ENCODE data around the gene ZNF865. TPM values are rescaled to one million over a fixed set of nuclear protein-coding genes. Genes with fewer than 3 reads are reported as not detected.

Gene ZNF865
- total RNA-seq, 1 experiment from 2014 or later, result 1.7 TPM

DNA sequence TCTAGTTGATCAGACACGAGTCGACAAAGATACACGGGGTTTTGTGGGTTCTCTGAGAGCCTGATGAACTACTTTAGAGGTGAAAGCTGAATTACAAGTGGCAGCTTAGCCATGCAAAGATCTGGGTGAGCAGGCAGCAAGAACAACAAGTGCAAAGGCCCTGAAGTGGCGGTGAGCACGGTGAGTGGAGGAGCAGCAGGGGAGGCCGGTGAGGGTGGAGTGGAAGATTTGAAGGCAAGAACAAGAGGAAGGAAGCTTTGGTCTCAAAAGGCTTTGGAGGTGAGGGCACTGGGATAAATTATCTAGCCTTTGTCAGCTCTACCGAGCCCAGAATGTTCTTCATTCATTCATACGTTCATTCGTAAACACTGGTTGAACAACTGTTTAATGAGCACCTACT is 1.4 kb downstream of the ZNF865 start:
- peaks cover 4% of the 10 kb centered on the region; the same call in 1 of the 2 replicates for H3K4me1 ChIP-seq
- DNase-seq, result no peak
- no peak overlapping the region for H3K4me3 ChIP-seq
- no peak overlapping the region for H3K27ac ChIP-seq
- 0 out of 2 replicates have a peak, but pooled peaks cover 5% of the 10 kb centered on the region for H3K36me3 ChIP-seq
- H3K27me3 ChIP-seq, result no peaks in the 10 kb centered on the region
- H3K9me3 ChIP-seq (replicated peaks), result no peaks in the 10 kb centered on the region

DNA sequence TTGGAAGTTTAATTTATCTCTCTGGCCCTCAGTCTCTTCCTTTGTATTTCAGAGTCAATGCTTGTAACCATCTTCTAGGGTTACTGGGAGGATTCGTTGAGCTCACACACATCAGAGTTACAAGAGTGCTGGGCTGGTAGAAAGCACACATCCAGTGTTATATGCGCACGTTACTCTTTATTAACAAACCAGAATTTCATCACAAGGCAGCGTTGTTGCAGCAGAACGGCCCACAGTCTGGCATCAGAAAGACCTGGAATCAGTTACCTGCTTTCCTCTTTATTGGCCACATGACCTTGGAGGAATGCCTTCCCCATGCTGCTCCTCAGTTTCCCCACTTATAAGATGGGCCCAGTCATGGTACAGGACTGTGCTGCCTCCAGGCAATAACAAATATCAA is 3.9 kb downstream of the ZNF865 start:
- H3K4me1 ChIP-seq, result peaks cover 4% of the 10 kb centered on the region; the same call in 1 of the 2 replicates

DNA sequence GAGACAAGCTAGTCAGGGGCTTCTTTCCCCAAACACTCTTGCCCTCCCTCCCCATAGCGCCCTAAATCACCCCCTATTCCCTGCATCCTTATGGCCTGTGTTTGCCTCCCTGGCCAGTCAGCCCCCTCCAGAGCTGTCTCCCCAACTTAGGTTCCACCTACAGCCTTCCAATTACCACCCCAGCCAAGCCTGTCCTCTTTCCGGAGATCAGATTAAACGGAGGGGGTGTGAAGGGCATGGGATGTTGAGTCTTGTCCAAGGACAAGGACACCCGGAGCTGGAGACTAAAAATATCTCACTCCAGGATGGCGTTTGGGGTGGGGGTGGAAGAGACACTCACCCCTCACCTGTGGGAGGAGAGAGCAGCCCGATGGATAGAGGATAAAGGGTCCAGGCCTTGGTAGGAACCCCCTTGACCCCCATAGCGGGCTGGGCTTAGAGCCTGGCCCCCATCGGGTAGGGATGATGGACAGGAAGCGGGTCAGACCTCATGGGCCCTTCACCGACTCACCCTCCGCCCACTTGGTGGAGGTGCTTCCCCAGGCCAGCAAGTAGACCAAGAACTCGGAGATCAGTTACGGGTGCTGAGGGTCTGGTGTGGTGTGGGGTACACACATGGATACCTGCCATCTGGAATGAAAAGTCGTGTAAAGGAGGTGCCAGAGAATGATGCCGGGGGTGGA is 6.0 kb downstream of the ZNF865 start:
- H3K9me3 ChIP-seq (replicated peaks), result no peaks in the 10 kb centered on the region
- no peak overlapping the region for H3K27ac ChIP-seq
- no peaks in the 10 kb centered on the region; the same call in 1 of the 2 replicates for H3K4me1 ChIP-seq
- H3K27me3 ChIP-seq, result no peaks in the 10 kb centered on the region
- H3K36me3 ChIP-seq, result peaks cover 17% of the 10 kb centered on the region; the same call in 1 of the 2 replicates
- H3K4me3 ChIP-seq, result no peak overlapping the region
- no peak for DNase-seq

More for the DNA sequence above, 3.9 kb downstream of the ZNF865 start:
- Histone ChIP-seq H3K36me3 (0 out of 2 replicates have a peak, but pooled peaks cover 5% of the 10 kb centered on the region), H3K9me3 (replicated peaks) (no peaks in the 10 kb centered on the region), H3K4me3 (no peak overlapping the region), H3K27ac (no peak overlapping the region), H3K27me3 (no peaks in the 10 kb centered on the region)
- no peak for DNase-seq

DNA sequence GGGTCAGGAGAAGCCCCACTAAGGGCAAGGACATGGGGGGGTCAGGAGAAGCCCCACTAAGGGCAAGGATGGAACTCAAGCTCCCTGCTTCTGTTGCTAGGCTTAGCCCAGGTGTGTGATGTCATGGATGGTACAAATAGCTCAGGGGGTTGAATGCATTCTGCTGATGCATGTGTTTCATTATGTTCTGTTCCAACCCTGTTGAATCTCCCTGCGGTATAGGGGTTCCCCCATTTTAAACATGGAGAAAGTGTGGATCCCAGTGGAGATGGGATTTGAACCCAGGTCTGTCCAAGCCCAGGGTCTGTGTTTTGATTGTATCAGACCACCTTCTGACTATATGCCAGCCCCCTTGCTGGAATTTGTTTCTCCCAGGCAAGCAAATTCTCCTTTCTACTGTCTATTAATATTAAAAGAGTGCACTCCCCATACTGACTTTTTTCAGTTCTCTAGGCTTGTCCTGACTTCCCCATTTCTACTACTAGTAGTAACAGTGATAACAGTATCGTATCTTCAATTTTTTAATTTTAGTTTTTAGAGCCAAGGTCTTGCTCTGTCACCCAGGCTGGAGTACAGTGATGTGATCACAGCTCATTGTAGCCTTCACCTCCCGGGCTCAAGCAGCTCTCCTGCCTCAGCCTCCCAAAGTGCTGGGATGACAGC is 6.7 kb downstream of the ZNF865 start:
- Histone ChIP-seq H3K27me3 (no peaks in the 10 kb centered on the region), H3K36me3 (peaks cover 14% of the 10 kb centered on the region; the same call in 1 of the 2 replicates), H3K4me3 (no peak overlapping the region), H3K9me3 (replicated peaks) (no peaks in the 10 kb centered on the region), H3K4me1 (no peaks in the 10 kb centered on the region), H3K27ac (no peak overlapping the region)
- no peak for DNase-seq

DNA sequence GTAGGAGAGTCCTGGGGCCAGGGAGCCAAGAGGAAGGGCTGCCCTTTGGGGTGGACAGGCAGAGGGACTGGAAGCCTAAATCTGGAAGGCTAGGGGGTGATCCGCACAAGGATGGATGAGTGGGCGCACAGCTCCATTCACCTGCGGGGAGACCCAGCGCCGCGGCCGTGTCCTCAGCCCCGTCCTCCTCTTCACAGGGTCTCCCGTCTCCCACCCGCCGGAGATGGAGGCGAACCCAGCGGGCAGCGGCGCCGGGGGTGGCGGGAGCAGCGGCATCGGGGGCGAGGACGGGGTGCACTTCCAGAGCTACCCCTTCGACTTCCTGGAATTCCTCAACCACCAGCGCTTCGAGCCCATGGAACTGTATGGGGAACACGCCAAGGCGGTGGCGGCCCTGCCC is 7.9 kb downstream of the ZNF865 start:
- Histone ChIP-seq H3K36me3 (peaks cover 24% of the 10 kb centered on the region), H3K4me1 (no peaks in the 10 kb centered on the region; the same call in 1 of the 2 replicates), H3K4me3 (no peak overlapping the region), H3K9me3 (replicated peaks) (no peaks in the 10 kb centered on the region), H3K27ac (no peak overlapping the region), H3K27me3 (no peaks in the 10 kb centered on the region)
- DNase-seq, result no peak

DNA sequence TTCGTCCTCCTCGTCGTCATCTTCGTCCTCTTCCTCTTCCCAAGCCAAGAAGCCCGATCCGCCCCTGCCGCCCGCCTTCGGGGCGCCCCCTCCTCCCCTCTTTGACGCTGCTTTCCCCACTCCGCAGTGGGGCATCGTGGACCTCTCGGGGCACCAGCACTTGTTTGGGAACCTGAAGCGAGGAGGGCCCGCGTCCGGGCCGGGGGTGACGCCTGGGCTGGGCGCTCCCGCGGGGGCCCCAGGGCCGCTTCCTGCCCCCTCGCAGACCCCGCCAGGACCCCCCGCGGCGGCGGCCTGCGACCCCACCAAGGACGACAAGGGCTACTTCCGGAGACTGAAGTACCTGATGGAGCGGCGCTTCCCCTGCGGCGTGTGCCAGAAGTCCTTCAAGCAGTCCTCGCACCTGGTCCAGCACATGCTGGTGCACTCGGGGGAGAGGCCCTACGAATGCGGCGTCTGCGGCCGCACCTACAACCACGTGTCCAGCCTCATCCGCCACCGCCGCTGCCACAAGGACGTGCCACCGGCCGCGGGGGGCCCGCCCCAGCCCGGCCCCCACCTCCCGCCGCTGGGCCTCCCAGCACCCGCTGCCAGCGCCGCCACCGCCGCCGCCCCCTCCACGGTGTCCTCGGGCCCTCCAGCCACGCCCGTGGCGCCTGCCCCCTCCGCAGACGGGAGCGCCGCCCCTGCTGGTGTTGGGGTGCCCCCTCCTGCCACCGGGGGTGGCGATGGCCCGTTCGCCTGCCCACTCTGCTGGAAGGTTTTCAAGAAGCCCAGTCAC is 8.7 kb downstream of the ZNF865 start:
- Histone ChIP-seq H3K36me3 (peaks cover 24% of the 10 kb centered on the region), H3K27ac (no peak overlapping the region), H3K27me3 (no peaks in the 10 kb centered on the region), H3K4me3 (no peak overlapping the region), H3K4me1 (peaks cover 4% of the 10 kb centered on the region), H3K9me3 (replicated peaks) (no peaks in the 10 kb centered on the region)
- DNase-seq, result no peak

DNA sequence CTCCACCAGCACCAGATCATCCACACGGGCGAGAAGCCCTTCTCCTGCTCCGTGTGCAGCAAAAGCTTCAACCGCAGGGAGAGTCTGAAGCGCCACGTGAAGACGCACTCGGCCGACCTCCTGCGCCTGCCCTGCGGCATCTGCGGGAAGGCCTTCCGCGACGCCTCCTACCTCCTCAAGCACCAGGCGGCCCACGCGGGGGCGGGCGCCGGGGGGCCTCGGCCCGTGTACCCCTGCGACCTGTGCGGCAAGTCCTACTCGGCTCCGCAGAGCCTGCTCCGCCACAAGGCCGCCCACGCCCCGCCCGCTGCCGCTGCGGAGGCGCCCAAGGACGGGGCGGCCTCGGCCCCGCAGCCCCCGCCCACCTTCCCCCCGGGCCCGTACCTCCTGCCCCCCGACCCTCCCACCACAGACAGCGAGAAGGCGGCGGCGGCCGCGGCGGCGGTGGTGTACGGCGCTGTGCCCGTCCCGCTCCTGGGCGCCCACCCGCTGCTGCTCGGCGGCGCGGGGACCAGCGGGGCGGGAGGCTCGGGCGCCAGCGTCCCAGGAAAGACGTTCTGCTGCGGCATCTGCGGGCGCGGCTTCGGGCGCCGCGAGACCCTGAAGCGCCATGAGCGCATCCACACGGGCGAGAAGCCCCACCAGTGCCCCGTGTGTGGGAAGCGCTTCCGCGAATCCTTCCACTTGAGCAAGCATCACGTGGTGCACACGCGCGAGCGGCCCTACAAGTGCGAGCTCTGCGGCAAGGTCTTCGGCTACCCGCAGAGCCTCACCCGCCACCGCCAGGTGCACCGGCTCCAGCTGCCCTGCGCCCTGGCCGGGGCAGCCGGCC is 9.5 kb downstream of the ZNF865 start:
- Histone ChIP-seq H3K27ac (no peak overlapping the region), H3K4me1 (peaks cover 4% of the 10 kb centered on the region), H3K9me3 (replicated peaks) (no peaks in the 10 kb centered on the region), H3K27me3 (no peaks in the 10 kb centered on the region), H3K4me3 (no peak overlapping the region), H3K36me3 (peaks cover 25% of the 10 kb centered on the region)
- DNase-seq, result no peak

DNA sequence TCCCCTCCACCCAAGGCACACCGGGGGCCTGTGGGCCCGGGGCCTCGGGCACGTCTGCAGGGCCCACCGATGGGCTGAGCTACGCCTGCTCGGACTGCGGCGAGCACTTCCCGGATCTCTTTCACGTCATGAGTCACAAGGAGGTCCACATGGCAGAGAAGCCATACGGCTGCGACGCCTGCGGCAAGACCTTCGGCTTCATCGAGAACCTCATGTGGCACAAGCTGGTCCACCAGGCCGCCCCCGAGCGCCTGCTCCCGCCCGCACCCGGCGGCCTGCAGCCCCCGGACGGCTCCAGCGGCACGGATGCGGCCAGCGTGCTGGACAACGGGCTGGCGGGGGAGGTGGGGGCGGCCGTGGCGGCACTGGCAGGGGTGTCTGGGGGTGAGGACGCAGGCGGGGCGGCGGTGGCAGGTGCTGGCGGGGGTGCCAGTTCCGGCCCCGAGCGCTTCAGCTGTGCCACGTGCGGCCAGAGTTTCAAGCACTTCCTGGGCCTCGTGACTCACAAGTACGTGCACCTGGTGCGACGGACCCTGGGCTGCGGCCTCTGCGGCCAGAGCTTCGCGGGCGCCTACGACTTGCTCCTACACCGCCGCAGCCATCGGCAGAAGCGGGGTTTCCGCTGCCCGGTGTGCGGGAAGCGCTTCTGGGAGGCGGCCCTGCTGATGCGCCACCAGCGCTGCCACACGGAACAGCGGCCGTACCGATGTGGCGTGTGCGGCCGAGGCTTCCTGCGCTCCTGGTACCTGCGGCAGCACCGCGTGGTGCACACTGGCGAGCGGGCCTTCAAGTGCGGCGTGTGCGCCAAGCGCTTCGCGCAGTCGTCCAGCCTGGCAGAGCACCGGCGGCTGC is 10.3 kb downstream of the ZNF865 start:
- DNase-seq, result no peak
- H3K4me1 ChIP-seq, result peaks cover 4% of the 10 kb centered on the region
- H3K27me3 ChIP-seq, result no peaks in the 10 kb centered on the region
- no peak overlapping the region for H3K27ac ChIP-seq
- no peaks in the 10 kb centered on the region for H3K9me3 ChIP-seq (replicated peaks)
- peaks cover 24% of the 10 kb centered on the region for H3K36me3 ChIP-seq
- H3K4me3 ChIP-seq, result no peak overlapping the region

DNA sequence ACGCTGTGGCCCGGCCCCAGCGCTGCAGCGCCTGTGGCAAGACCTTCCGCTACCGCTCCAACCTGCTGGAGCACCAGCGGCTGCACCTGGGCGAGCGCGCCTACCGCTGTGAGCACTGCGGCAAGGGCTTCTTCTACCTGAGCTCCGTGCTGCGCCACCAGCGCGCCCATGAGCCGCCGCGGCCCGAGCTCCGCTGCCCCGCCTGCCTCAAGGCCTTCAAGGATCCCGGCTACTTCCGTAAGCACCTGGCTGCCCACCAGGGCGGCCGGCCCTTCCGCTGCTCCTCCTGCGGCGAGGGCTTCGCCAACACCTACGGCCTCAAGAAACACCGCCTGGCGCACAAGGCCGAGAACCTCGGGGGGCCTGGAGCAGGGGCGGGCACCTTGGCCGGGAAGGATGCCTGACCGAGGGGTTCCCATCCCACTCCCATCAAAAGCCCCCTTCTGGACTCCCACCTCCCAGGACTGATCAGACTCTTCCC is 11.0 kb downstream of the ZNF865 start:
- Histone ChIP-seq H3K27ac (no peak overlapping the region), H3K27me3 (no peaks in the 10 kb centered on the region), H3K4me1 (peaks cover 4% of the 10 kb centered on the region), H3K9me3 (replicated peaks) (no peaks in the 10 kb centered on the region), H3K36me3 (peaks cover 24% of the 10 kb centered on the region), H3K4me3 (no peak overlapping the region)
- DNase-seq, result no peak

DNA sequence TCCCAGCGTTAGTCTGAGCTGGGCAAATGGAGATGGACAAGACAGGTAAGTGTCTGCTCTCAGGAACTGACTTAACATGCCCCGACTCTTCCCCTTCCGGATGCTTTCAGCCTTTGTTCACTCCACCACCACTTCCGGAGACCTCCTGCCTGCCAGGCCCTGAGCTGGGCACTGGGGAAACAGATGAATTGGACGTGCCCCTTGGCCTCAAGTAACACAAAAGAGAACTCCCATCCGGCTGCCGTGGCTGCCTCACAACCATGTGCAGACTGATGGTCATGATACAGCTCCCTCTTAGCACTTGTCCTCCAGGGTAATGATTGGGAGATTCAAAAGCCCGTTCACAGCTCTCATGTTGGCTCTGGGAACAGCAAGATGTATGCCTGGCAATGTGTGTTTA is 12.0 kb downstream of the ZNF865 start:
- Histone ChIP-seq H3K4me3 (no peak overlapping the region), H3K4me1 (peaks cover 4% of the 10 kb centered on the region), H3K36me3 (peaks cover 24% of the 10 kb centered on the region), H3K27me3 (no peaks in the 10 kb centered on the region), H3K27ac (no peak overlapping the region), H3K9me3 (replicated peaks) (no peaks in the 10 kb centered on the region)
- DNase-seq, result no peak

DNA sequence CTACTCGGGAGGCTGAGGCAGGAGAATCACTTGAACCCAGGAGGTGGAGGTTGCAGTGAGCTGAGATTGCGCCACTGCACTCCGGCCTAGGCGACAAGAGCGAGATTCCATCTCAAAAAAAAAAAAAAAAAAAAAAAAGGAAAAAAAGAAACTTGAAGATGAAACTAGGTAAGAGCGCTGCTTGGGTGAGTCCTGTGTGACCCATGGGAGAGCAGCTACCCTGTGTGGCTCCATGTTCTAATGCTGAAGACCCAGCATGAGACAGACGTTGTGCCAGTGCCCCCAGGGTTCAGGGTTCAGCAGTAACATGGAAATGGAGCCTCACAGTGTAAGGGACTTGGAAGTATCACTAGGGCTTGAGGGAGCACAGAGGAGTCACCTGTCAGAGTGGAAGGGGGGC is 13.0 kb downstream of the ZNF865 start:
- no peaks in the 10 kb centered on the region for H3K9me3 ChIP-seq (replicated peaks)
- peaks cover 24% of the 10 kb centered on the region for H3K36me3 ChIP-seq
- H3K4me3 ChIP-seq, result no peak overlapping the region
- peaks cover 4% of the 10 kb centered on the region for H3K4me1 ChIP-seq
- no peak for DNase-seq
- no peaks in the 10 kb centered on the region for H3K27me3 ChIP-seq
- H3K27ac ChIP-seq, result no peak overlapping the region

DNA sequence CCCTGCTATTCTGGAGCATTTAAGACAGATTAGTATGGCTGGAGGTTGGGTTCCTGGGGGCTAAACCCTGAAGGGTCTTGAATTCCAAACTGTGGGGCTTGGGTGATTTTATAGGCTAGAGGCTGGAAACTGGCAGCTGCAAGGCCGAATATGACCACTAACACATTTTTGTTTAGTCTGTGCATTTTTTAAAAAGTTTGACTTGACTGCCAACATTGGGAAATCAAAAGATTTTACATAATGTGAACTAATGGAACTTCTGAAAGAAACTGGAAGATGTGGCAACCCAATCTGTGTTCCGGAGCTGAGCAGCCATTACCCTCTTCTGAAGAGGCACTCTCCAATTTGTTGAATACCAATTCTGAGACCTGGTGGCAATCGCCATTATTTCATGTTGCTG is 13.8 kb downstream of the ZNF865 start:
- DNase-seq, result no peak
- Histone ChIP-seq H3K36me3 (peaks cover 24% of the 10 kb centered on the region), H3K9me3 (replicated peaks) (no peaks in the 10 kb centered on the region), H3K4me1 (peaks cover 4% of the 10 kb centered on the region), H3K4me3 (no peak overlapping the region), H3K27me3 (no peaks in the 10 kb centered on the region), H3K27ac (no peak overlapping the region)

DNA sequence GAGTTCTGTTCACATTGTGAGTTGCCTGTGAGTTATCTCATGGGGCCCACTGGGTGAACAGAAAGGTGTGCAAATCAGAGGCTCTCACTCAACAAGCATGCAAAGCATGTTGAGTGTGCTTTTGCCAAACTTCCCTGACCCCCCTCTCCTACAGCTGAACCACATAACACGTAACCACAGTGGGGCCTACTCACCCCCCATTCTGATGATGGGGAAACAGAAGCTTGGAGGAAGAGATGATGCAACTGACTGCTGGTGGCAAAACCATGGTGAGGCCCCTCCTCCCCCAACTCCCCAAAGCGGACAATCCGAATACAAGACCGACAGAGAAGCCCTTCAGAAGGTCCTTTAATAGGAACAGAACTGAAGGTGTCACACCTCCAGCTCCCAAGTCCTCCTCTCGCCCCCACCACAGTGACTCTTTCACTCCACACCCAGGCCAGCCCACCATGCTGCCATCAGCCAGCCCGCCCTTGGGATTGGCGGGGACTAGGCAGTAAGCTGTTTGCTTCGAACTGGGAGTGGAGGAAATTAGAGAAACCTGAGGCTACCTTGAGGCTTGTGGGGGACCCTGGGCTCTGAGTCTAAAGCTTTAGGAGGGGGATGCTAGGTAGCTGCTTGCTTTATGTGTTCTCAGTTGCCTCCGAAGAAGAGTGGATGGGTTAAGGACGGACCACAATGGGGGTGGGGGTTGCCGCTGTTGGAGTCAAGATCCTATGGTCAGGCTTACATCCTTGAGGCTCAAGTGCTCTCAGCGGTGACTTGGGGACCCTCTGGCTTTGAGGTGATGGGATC is 15.2 kb downstream of the ZNF865 start:
- Histone ChIP-seq H3K27me3 (no peaks in the 10 kb centered on the region), H3K4me3 (no peak overlapping the region), H3K9me3 (replicated peaks) (no peaks in the 10 kb centered on the region), H3K36me3 (peaks cover 19% of the 10 kb centered on the region), H3K27ac (no peak overlapping the region), H3K4me1 (peaks cover 4% of the 10 kb centered on the region)
- DNase-seq, result no peak
